ENCODE data around the gene TMEFF1. TPM values are rescaled to one million over a fixed set of nuclear protein-coding genes. Genes with fewer than 3 reads are reported as not detected.

Gene TMEFF1
- total RNA-seq, 1 experiment from 2014 or later, result 65.5 TPM

- no peak for DNase-seq
- no peaks in the 10 kb centered on the region for H3K27me3 ChIP-seq (ENCODE audit: insufficient read depth, low read length)
- H3K9me3 ChIP-seq (ENCODE audit: control insufficient read depth, low read depth, low read length), result no peaks in the 10 kb centered on the region
- H2AFZ ChIP-seq (ENCODE audit: low read length), result no peak overlapping the region
- no peaks in the 10 kb centered on the region for H3K23me2 ChIP-seq (ENCODE audit: insufficient read length, low read depth, low read length, poor library complexity, severe bottlenecking)
- no peak overlapping the region for H3K14ac ChIP-seq (ENCODE audit: insufficient read depth, low read length)
- no peak overlapping the region for H4K91ac ChIP-seq (ENCODE audit: insufficient read length, low read depth, low read length)
- no peak overlapping the region for H3K9ac ChIP-seq (ENCODE audit: extremely low read depth, insufficient read length, low read length)
- no peak overlapping the region for H2BK12ac ChIP-seq (ENCODE audit: insufficient read length, low read depth, low read length)
- H2AK5ac ChIP-seq (ENCODE audit: insufficient read length, low read length), result no peak overlapping the region
- Mint-ChIP-seq H3K36me3 (ENCODE audit: insufficient read depth in 1 of 3, low read depth in 3 of 3) (peaks cover 5 to 22% (median 16%) of the 10 kb centered on the region in 3 experiments; a peak in 6 of 7 replicates), H3K27me3 (ENCODE audit: low read depth) (no peaks in the 10 kb centered on the region), H3K9me3 (no peaks in the 10 kb centered on the region), H3K4me3 (no peak overlapping the region), H3K27ac (no peak overlapping the region), H3K4me1 (no peaks in the 10 kb centered on the region)
- H2BK120ac ChIP-seq (ENCODE audit: low read depth, low read length, poor library complexity, severe bottlenecking), result no peak overlapping the region
- no peak overlapping the region for H3K56ac ChIP-seq (ENCODE audit: insufficient read length, low read depth, low read length)
- no peaks in the 10 kb centered on the region for H3K4me1 ChIP-seq (ENCODE audit: insufficient read depth, low read length)
- no peak overlapping the region for H3T11ph ChIP-seq (ENCODE audit: low read length)
- H4K5ac ChIP-seq (ENCODE audit: insufficient read length, low read depth, low read length), result no peak overlapping the region
- no peak overlapping the region for H2BK15ac ChIP-seq (ENCODE audit: low read depth, low read length)
- no peak overlapping the region for H3K27ac ChIP-seq (ENCODE audit: insufficient read length, low read depth, low read length)
- H3K4ac ChIP-seq (ENCODE audit: low read depth, low read length), result no peak overlapping the region
- H3K4me2 ChIP-seq (ENCODE audit: insufficient read depth, insufficient read length, low read length), result no peak overlapping the region
- H3K79me1 ChIP-seq (ENCODE audit: insufficient read depth, low read depth, low read length, poor library complexity, severe bottlenecking), result no peaks in the 10 kb centered on the region
- no peak overlapping the region for H2BK20ac ChIP-seq (ENCODE audit: low read depth, low read length, poor library complexity, severe bottlenecking)
- H3K23ac ChIP-seq (ENCODE audit: insufficient read length, low read depth, low read length), result no peak overlapping the region
- no peak overlapping the region for H3K18ac ChIP-seq (ENCODE audit: insufficient read length, low read depth, low read length)
- no CpG with 5 or more reads among the region's 4 CpGs for WGBS (ENCODE audit: extremely low coverage, insufficient read length, low lambda C conversion rate)
- no peak overlapping the region for H2BK5ac ChIP-seq (ENCODE audit: insufficient read length, low read length)
- no peak for TF ChIP-seq CTCF (conservative IDR thresholded peaks at IDR 0.05)
- H4K20me1 ChIP-seq (ENCODE audit: control insufficient read depth, insufficient read depth, insufficient read length), result no peaks in the 10 kb centered on the region
- H3K79me2 ChIP-seq (ENCODE audit: insufficient read depth, low read length), result no peaks in the 10 kb centered on the region
- no peak overlapping the region for H4K8ac ChIP-seq (replicated peaks; ENCODE audit: insufficient read length, low read depth, low read length)
Measured at GRCh38 chr9:100581661-100582060, 108.7 kb downstream of the TMEFF1 start.
